HUES6 (cell line): ENCODE measurements around the gene NUDT14.

Experiments used
- H3K27ac ChIP-seq: 2 replicates; pipeline ENCODE4 v1.7.0; 2013; ENCODE audit warnings: low read depth, mild to moderate bottlenecking, low read length, inconsistent platforms
- H3K27me3 ChIP-seq: 2 replicates; pipeline ENCODE4 v1.6.1; 2013; ENCODE audit warnings: low read length; ENCODE audit not compliant: control insufficient read depth, insufficient read depth
- H3K36me3 ChIP-seq: 2 replicates; pipeline ENCODE4 v1.6.1; 2013; ENCODE audit warnings: low read length; ENCODE audit not compliant: control insufficient read depth, insufficient read depth
- H3K4me1 ChIP-seq: 2 replicates; pipeline ENCODE4 v1.6.1; 2013; ENCODE audit warnings: low read length; ENCODE audit not compliant: control insufficient read depth, insufficient read depth
- H3K4me3 ChIP-seq: 2 replicates; pipeline ENCODE4 v1.5.1; 2013; ENCODE audit warnings: low read depth, low read length
- H3K9ac ChIP-seq: one replicate; pipeline ENCODE4 v1.6.1; 2013; ENCODE audit warnings: mild to moderate bottlenecking, low read length
- H3K9me3 ChIP-seq: 2 replicates; pipeline ENCODE4 v1.6.1; 2013; ENCODE audit warnings: low read depth, low read length; ENCODE audit not compliant: control insufficient read depth, insufficient read depth

Gene NUDT14

GRCh38 chr14:105197211-105197641 is 16.1 kb upstream of the NUDT14 start:
- H3K27me3 ChIP-seq = peaks cover 36% of the 10 kb centered on the region
- H3K9me3 ChIP-seq = no peaks in the 10 kb centered on the region
- H3K36me3 ChIP-seq = no peaks in the 10 kb centered on the region
- no peak overlapping the region for H3K4me3 ChIP-seq
- no peak overlapping the region for H3K27ac ChIP-seq
- H3K9ac ChIP-seq = no peak overlapping the region
- H3K4me1 ChIP-seq = peaks cover 23% of the 10 kb centered on the region

- no peaks in the 10 kb centered on the region for H3K36me3 ChIP-seq
- peaks cover 23% of the 10 kb centered on the region for H3K4me1 ChIP-seq
- H3K27me3 ChIP-seq = peaks cover 36% of the 10 kb centered on the region
- H3K9me3 ChIP-seq = no peaks in the 10 kb centered on the region
- H3K27ac ChIP-seq = no peak overlapping the region
- H3K4me3 ChIP-seq = peak overlapping the region; percentile 54
- peak overlapping the region; percentile 13 for H3K9ac ChIP-seq
Observed at GRCh38 chr14:105196265-105196960, 15.3 kb upstream of the NUDT14 start.

- H3K9ac ChIP-seq = no peak overlapping the region
- peak overlapping the region; percentile 54 for H3K4me3 ChIP-seq
- H3K27ac ChIP-seq = no peak overlapping the region
Observed at GRCh38 chr14:105195522-105196264, 14.6 kb upstream of the NUDT14 start.

GRCh38 chr14:105195051-105195450 is 13.9 kb upstream of the NUDT14 start:
- H3K27me3 ChIP-seq = peaks cover 36% of the 10 kb centered on the region
- H3K4me3 ChIP-seq = no peak overlapping the region
- peaks cover 23% of the 10 kb centered on the region for H3K4me1 ChIP-seq
- no peak overlapping the region for H3K9ac ChIP-seq
- no peaks in the 10 kb centered on the region for H3K36me3 ChIP-seq
- H3K27ac ChIP-seq = no peak overlapping the region
- H3K9me3 ChIP-seq = no peaks in the 10 kb centered on the region

More at GRCh38 chr14:105195522-105196264, 14.6 kb upstream of the NUDT14 start:
- peaks cover 36% of the 10 kb centered on the region for H3K27me3 ChIP-seq
- H3K36me3 ChIP-seq = no peaks in the 10 kb centered on the region
- peaks cover 23% of the 10 kb centered on the region for H3K4me1 ChIP-seq
- no peaks in the 10 kb centered on the region for H3K9me3 ChIP-seq

GRCh38 chr14:105193916-105194782 is 13.0 kb upstream of the NUDT14 start:
- H3K9ac ChIP-seq = no peak overlapping the region
- no peaks in the 10 kb centered on the region for H3K36me3 ChIP-seq
- H3K4me1 ChIP-seq = peaks cover 23% of the 10 kb centered on the region
- no peak overlapping the region for H3K27ac ChIP-seq
- H3K27me3 ChIP-seq = peaks cover 36% of the 10 kb centered on the region
- H3K9me3 ChIP-seq = no peaks in the 10 kb centered on the region
- H3K4me3 ChIP-seq = no peak overlapping the region

GRCh38 chr14:105192866-105193731 is 12.0 kb upstream of the NUDT14 start:
- Histone ChIP-seq H3K9me3 (peaks cover 7% of the 10 kb centered on the region), H3K4me1 (peaks cover 20% of the 10 kb centered on the region), H3K36me3 (no peaks in the 10 kb centered on the region), H3K27me3 (peaks cover 31% of the 10 kb centered on the region), H3K27ac (no peak overlapping the region), H3K9ac (no peak overlapping the region), H3K4me3 (no peak overlapping the region)

GRCh38 chr14:105187935-105188524 is 6.9 kb upstream of the NUDT14 start:
- H3K9me3 ChIP-seq = peaks cover 13% of the 10 kb centered on the region
- H3K4me1 ChIP-seq = peaks cover 3% of the 10 kb centered on the region; the same call in 1 of the 2 replicates
- H3K4me3 ChIP-seq = no peak overlapping the region
- no peak overlapping the region for H3K27ac ChIP-seq
- H3K27me3 ChIP-seq = peaks cover 17% of the 10 kb centered on the region
- no peaks in the 10 kb centered on the region for H3K36me3 ChIP-seq
- no peak overlapping the region for H3K9ac ChIP-seq

- no peak overlapping the region for H3K9ac ChIP-seq
- H3K4me1 ChIP-seq = no peaks in the 10 kb centered on the region
- peaks cover 13% of the 10 kb centered on the region for H3K9me3 ChIP-seq
- no peak overlapping the region for H3K27ac ChIP-seq
- H3K4me3 ChIP-seq = no peak overlapping the region
- H3K36me3 ChIP-seq = no peaks in the 10 kb centered on the region
- peaks cover 26% of the 10 kb centered on the region for H3K27me3 ChIP-seq
Observed at GRCh38 chr14:105187116-105187515, 6.0 kb upstream of the NUDT14 start.

GRCh38 chr14:105185973-105186372 is 4.9 kb upstream of the NUDT14 start:
- Histone ChIP-seq H3K27me3 (peaks cover 32% of the 10 kb centered on the region), H3K4me1 (no peaks in the 10 kb centered on the region), H3K27ac (no peak overlapping the region), H3K9ac (no peak overlapping the region), H3K36me3 (no peaks in the 10 kb centered on the region), H3K9me3 (peaks cover 13% of the 10 kb centered on the region), H3K4me3 (no peak overlapping the region)

- no peak overlapping the region for H3K4me3 ChIP-seq
- H3K9ac ChIP-seq = no peak overlapping the region
- H3K27me3 ChIP-seq = peaks cover 38% of the 10 kb centered on the region
- H3K9me3 ChIP-seq = peaks cover 13% of the 10 kb centered on the region
- no peaks in the 10 kb centered on the region for H3K36me3 ChIP-seq
- H3K27ac ChIP-seq = no peak overlapping the region
- H3K4me1 ChIP-seq = 0 out of 2 replicates have a peak, but pooled peaks cover 3% of the 10 kb centered on the region
Observed at GRCh38 chr14:105185001-105185400, 3.9 kb upstream of the NUDT14 start.
